Glutamatergic neuron (in vitro differentiated cells): ENCODE measurements around the gene SLC9A3. TPM values are rescaled to one million over a fixed set of nuclear protein-coding genes. Genes with fewer than 3 reads are reported as not detected.
A peak's percentile ranks its signal among the peaks of the same experiment; 100 is the strongest.

ENCODE experiments used
- DNase-seq: peaks from one replicate; pipeline ENCODE4 v3.0.0; 2022
- H3K27ac Mint-ChIP-seq: one replicate; pipeline ENCODE4 v1.8.0; 2020; ENCODE audit warnings: mild to moderate bottlenecking, mixed read lengths, inconsistent platforms; ENCODE audit not compliant: unreplicated experiment
- H3K27me3 Mint-ChIP-seq: one replicate; pipeline ENCODE4 v1.8.0; 2020; ENCODE audit warnings: mild to moderate bottlenecking, moderate library complexity, mixed read lengths, inconsistent platforms; ENCODE audit not compliant: unreplicated experiment
- H3K36me3 Mint-ChIP-seq: one replicate; pipeline ENCODE4 v1.8.0; 2020; ENCODE audit warnings: mild to moderate bottlenecking, mixed read lengths, inconsistent platforms; ENCODE audit not compliant: unreplicated experiment
- H3K4me1 Mint-ChIP-seq: one replicate; pipeline ENCODE4 v1.8.0; 2020; ENCODE audit warnings: mild to moderate bottlenecking, low read depth, mixed read lengths, inconsistent platforms; ENCODE audit not compliant: unreplicated experiment
- H3K4me3 Mint-ChIP-seq: one replicate; pipeline ENCODE4 v1.8.0; 2020; ENCODE audit warnings: mild to moderate bottlenecking, mixed read lengths, inconsistent platforms; ENCODE audit not compliant: unreplicated experiment
- H3K9me3 Mint-ChIP-seq: one replicate; pipeline ENCODE4 v1.8.0; 2020; ENCODE audit warnings: mild to moderate bottlenecking, moderate library complexity, mixed read lengths, inconsistent platforms; ENCODE audit not compliant: unreplicated experiment
- CTCF ChIP-seq: fragments of 200-600 bp; sonication (generic); IDR thresholded peaks from one replicate; pipeline ENCODE4 v1.5.0; 2021; ENCODE audit not compliant: partially characterized antibody, unreplicated experiment
- total RNA-seq: library from RNA; stranded (reverse); fragmentation: NEBNext Ultra II Directional; extraction: Animal tissue kit (Norgen Biotek cat#: 25700); gene quantifications from one replicate; pipeline ENCODE4 v1.2.1, GENCODE V29; 2021; ENCODE audit not compliant: unreplicated experiment

SLC9A3 gene
- total RNA-seq, 1 donor from 2014 or later, result 1.1 TPM

GRCh38 chr5:441996-442334 is 82.3 kb downstream of the SLC9A3 start:
- no peak for DNase-seq
- H3K4me1 Mint-ChIP-seq, result peaks cover 7% of the 10 kb centered on the region
- H3K36me3 Mint-ChIP-seq, result no peaks in the 10 kb centered on the region
- H3K4me3 Mint-ChIP-seq, result peak overlapping the region; percentile 97
- H3K9me3 Mint-ChIP-seq, result peaks cover 4% of the 10 kb centered on the region
- peaks cover 7% of the 10 kb centered on the region for H3K27me3 Mint-ChIP-seq
- H3K27ac Mint-ChIP-seq, result no peak overlapping the region
- no peak for TF ChIP-seq CTCF

GRCh38 chr5:440401-441201 is 83.6 kb downstream of the SLC9A3 start:
- H3K9me3 Mint-ChIP-seq, result peaks cover 5% of the 10 kb centered on the region

GRCh38 chr5:439636-440035 is 84.6 kb downstream of the SLC9A3 start:
- TF ChIP-seq CTCF, result no peak
- Mint-ChIP-seq H3K36me3 (no peaks in the 10 kb centered on the region), H3K27me3 (peaks cover 8% of the 10 kb centered on the region), H3K9me3 (peaks cover 4% of the 10 kb centered on the region), H3K4me1 (peaks cover 3% of the 10 kb centered on the region), H3K27ac (no peak overlapping the region), H3K4me3 (no peak overlapping the region)
- DNase-seq, result peak; percentile 7

More at GRCh38 chr5:440401-441201, 83.6 kb downstream of the SLC9A3 start:
- no peaks in the 10 kb centered on the region for H3K36me3 Mint-ChIP-seq
- TF ChIP-seq CTCF, result no peak
- no peak overlapping the region for H3K4me3 Mint-ChIP-seq
- peak overlapping the region; percentile 38 for H3K27ac Mint-ChIP-seq
- H3K27me3 Mint-ChIP-seq, result peaks cover 7% of the 10 kb centered on the region
- DNase-seq, result no peak
- peaks cover 7% of the 10 kb centered on the region for H3K4me1 Mint-ChIP-seq

- H3K27me3 Mint-ChIP-seq, result peaks cover 8% of the 10 kb centered on the region
- H3K36me3 Mint-ChIP-seq, result no peaks in the 10 kb centered on the region
- H3K4me3 Mint-ChIP-seq, result no peak overlapping the region
- TF ChIP-seq CTCF, result no peak
- H3K27ac Mint-ChIP-seq, result no peak overlapping the region
- DNase-seq, result no peak
- H3K9me3 Mint-ChIP-seq, result peaks cover 2% of the 10 kb centered on the region
- peaks cover under 1% of the 10 kb centered on the region for H3K4me1 Mint-ChIP-seq
Observed at GRCh38 chr5:439181-439580, 85.1 kb downstream of the SLC9A3 start.

- Mint-ChIP-seq H3K9me3 (peaks cover 2% of the 10 kb centered on the region), H3K27me3 (peaks cover 8% of the 10 kb centered on the region), H3K36me3 (no peaks in the 10 kb centered on the region), H3K4me1 (no peaks in the 10 kb centered on the region), H3K27ac (no peak overlapping the region), H3K4me3 (no peak overlapping the region)
- TF ChIP-seq CTCF, result no peak
- DNase-seq, result peak; percentile 8
Observed at GRCh38 chr5:438481-438981, 85.7 kb downstream of the SLC9A3 start.
